CD4-positive, alpha-beta T cell treated with Interleukin-17A for 1 hour (primary cell): Measurements from ENCODE around the gene TAC3.
A peak's percentile ranks its signal among the peaks of the same experiment; 100 is the strongest.
"Not testable (repeated sequence)": the region's sequence is repeated elsewhere in the genome, so short reads cannot be mapped to it uniquely, and the experiment has no call there.

Experiments
- DNase-seq: peaks from one replicate; pipeline ENCODE4 v3.0.0-alpha.2; 2020

TAC3 gene

DNA sequence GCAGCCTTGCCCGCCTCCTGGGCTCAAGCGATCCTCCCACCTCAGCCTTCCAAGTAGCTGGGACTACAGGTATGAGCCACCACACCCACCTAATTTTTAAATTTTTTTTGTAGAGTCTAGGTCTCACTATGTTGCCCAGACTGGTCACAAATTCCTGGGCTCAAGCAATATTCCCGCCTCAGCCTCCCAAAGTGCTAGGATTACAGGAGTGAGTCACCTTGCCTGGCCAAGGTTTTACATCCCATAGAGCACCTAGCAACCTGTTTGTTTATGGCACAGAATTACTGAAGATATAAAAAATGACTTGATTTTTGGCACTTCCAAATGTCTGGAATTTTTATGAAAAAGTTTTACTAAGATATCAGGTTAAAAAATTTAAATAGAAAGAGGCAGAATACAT lies 17.1 kb upstream of the TAC3 start:
- DNase-seq = no peak

DNA sequence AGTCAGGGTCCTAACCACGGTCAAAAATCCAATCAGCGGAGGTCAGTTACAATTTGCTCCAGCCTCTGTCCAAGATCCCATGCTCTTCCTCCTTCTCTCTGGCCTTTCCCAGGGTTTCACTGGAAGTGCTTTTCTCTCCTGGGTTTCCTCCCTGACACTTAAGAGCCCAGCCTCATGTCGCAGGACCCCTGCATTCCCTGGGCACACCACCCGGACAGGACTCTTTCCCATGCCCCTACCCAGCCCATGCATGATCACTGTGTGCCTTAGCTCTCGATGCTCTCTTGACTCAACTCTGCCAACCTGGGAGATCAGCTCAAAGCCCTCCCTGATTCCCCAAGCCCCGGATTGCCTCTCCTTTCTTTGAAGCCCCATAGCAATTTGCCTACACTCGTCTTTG lies 15.5 kb upstream of the TAC3 start:
- no peak for DNase-seq

DNA sequence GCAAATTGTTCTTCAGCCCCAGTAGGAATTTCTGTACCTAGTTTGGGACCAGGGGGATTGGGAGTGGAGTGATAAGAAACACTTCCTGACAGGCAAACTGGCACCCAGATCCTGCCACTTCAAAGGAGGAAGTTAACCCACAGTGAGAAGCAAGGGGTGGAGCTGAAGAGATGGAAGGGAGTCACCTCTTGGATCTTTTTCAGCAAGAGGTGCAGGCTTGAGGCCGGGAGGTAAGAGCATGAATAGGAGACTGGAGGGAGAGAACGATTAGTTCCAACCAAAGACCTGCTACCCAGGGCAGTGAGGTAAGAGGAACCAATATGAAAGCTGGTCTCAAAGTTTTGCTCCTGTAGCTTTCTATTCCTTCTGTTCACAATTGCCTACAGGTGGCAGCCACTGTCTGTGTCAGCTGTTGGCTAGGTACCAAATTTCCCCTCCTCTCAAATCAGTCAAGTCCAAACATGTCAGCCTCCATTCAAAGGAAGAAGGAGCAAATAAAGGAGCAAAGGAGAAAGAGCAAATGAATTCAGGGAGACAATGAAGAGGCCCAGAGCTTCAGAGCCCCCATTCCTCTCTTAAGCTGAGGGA lies 14.9 kb upstream of the TAC3 start:
- peak; percentile 20 for DNase-seq

DNA sequence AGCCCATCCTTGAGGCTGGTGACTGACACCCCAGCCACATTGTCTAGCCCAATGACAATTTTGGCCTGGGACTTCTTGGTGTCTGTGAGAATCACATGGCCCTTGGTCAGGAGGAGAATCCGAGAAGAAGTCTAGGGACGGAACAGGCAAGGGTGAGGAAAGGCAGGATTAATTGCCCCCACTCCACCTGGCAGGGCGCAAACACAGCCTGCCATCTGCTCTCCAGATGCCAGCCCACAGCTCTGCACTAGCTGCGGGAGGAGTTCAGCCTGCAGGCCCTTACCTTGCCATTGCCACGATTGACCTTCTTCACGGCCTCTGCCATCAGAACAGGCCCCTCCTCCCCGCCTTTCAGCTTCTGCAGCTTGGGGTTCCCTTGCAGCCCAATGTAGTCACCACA lies 13.1 kb upstream of the TAC3 start:
- no peak for DNase-seq

DNA sequence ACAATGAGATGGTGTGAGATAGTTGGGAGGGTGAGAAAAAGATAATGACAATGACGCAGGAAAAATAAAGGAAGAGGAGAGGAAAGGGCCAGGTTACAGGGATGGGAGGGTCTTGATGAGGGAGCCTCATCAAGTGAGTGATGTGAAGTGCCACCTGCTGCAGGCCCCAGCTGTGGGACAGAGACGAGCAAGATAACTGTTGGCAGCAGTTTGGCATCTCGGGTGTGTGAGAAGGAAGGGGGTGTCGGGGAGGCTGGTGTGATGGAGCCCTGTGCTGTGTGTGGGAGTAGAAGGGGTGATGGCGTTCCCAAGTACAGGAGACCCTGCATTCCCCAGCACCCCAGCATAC lies 11.4 kb upstream of the TAC3 start:
- DNase-seq = no peak

DNA sequence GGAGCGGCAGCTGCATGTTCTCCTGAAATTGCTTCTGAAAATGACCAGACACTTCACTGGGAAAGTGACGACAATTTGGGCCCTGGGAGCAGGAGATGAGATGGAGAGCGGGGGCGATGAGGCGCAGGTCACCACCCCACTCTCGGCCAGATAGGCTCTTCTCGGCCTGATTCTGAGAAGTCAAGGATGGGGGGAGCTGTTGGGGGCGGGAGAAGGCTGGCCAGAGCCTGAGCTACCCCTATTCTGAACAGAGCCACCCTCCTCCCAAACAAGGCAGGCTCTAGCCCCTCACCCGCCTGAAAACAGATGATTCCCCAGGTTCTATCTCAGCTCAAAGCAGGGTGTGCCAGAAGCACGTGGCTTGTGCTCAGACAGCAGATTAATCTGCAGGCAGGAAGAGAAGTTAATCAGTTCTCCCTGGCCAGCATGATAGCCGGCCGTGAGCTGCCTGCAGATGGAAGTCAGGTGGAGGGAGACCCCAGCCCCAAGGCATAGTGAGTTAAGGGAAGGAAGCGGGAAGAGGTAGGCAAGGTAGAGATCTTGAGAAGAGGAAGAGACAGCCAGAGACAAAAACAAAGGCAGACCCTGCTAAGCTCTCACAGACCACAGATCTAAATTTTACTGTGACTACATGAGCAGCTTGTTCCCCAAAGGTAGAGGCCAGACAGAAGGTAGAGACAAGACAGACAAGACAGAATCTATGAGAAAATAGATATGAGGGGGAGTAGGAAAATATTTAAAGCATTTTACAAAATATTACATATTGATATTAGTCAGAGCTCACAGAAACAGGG lies 10.9 kb upstream of the TAC3 start:
- DNase-seq = no peak

DNA sequence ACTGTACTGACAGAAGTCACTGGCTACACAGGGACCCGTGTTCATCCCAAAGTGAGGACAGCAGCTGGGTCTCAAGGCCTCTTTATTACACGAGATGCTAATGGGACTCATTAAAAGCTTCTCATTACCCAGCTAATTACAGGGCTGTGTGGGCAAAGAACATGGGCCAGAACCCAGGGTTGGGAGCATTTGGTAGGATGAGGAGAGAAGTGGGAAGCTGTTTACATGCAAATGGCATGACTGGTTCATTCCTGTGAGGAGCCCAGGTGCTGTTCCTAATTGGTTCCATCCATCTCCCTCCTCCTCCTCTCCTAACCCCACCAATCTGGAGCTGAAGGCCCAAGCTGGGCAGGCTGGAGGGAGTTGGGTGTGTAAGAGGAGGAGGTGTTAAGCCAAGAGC lies 8.9 kb upstream of the TAC3 start:
- no peak for DNase-seq

DNA sequence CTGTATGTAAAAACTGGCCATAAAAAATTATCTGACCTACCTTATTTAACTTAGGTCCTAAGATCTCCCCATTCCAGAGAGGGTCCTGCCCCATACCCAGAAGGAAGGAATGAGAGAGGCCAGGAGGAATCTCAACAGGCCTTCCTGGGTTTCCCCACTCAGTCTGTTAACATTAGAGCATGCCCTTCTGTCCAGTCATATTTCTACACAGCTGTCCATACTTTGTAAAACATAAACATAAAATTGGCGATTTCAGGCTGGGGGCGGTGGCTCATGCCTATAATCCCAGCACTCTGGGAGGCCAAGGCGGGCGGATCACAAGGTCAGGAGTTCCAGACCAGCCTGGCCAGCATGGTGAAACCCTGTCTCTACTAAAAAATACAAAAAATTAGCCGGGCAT lies 6.0 kb upstream of the TAC3 start:
- DNase-seq = not testable (repeated sequence)

DNA sequence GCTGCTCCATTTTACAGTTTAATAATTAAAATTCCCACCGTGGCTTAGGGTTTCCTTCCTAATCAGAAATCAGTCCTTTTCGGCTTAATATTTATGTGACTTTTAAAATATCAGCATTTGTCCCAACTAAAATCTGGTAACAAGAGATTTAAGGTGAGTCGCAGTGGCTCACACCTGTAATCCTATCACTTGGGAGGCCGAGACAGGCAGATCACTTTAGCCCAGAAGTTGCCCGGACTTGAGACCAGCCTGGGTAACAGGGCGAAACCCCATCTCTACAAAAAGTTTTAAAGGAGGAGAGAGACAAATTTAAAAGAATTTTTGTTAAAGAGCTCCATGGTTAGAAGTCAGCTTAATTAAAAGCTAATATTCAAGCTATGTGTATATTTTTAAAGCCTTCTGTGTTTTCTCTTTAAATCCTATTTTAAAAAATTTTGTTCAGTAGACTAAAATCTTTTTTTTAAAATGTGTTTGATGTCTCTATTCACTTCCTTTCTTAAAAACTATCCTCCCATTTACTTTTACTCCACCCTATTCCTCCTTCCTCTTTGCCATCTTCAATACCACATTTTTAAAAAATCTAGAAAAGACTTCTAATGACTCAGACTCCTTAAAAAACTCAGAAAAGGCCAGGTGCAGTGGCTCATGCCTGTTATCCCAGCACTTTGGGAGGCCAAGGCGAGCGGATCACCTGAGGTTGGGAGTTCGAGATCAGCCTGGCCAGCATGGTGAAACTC lies 3.8 kb upstream of the TAC3 start:
- DNase-seq = no peak

DNA sequence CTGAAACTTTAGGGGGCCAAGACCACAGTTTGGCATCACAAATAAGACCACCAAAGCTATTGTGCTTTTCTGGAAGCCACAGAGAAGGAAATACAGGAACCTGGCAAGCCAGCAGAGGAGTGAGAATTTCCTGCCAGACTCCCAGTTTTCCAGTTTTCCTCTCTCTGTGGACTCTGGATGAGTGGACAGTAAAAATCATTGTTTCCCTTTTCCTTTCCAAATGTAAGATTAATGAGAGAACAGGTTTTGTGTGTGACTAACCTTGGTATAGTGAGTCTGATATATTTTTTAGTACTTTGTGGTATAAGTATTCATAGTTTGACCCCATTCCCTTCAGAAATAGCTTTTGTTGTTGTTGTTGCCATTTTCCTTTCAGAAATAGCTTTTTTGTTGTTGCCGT lies 2.6 kb upstream of the TAC3 start:
- no peak for DNase-seq

DNA sequence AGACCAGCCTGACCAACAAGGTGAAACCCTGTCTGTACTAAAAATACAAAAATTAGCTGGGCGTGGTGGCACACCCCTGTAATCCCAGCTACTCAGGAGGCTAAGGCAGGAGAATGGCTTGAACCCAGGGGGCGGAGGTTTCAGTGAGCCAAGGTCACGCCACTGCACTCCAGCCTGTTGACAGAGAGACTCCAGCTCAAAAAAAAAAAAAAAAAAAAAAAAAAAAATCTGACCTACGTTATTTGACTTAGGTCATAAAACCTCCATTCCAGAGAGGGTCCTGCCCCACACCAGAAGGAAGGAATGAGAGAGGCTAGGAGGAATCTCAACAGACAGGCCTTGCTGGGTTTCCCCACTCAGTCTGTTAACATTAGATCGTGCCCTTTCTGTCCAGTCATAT lies 2.0 kb upstream of the TAC3 start:
- DNase-seq = not testable (repeated sequence)

DNA sequence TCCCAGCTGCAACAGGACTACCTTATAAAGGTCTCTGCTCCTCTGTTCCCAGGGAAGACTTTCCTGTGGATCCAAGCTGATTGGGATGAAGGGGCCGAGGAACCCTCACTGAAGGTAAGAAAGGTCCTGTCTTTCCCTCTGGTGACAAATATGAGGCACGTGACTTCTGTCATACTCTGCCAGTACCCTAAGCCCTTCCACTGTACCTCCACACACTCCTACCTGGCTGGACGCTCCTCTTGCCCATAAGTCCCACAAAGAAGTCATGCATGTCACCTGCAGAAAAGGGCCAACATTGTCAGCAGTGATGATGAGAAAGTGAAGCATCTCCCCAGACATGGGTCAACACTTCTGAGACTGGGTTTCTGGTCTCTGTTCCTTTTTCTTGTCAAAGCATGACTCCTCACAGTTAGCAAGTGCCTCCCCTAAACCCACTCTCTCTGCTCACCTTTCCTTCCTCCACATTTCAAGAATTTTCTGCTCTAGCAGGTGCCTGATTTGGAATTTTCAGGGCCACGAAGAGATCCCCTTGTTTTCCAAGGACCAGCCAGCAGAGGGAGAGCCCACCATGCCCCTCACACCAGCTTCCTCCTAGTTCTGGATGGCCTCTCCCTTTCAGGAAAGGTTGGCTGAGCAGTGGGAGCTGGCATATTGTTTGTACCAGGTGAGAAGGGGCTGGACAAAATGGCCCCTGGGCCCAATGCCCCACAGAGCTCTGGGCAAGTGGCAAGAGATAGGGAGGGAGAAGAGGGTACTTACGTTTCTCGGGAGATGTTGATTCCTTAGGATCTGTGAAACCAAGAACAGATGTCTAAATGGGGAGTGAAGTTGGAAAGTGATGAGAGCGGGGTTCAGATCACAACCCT lies 3.5 kb downstream of the TAC3 start:
- DNase-seq = no peak

DNA sequence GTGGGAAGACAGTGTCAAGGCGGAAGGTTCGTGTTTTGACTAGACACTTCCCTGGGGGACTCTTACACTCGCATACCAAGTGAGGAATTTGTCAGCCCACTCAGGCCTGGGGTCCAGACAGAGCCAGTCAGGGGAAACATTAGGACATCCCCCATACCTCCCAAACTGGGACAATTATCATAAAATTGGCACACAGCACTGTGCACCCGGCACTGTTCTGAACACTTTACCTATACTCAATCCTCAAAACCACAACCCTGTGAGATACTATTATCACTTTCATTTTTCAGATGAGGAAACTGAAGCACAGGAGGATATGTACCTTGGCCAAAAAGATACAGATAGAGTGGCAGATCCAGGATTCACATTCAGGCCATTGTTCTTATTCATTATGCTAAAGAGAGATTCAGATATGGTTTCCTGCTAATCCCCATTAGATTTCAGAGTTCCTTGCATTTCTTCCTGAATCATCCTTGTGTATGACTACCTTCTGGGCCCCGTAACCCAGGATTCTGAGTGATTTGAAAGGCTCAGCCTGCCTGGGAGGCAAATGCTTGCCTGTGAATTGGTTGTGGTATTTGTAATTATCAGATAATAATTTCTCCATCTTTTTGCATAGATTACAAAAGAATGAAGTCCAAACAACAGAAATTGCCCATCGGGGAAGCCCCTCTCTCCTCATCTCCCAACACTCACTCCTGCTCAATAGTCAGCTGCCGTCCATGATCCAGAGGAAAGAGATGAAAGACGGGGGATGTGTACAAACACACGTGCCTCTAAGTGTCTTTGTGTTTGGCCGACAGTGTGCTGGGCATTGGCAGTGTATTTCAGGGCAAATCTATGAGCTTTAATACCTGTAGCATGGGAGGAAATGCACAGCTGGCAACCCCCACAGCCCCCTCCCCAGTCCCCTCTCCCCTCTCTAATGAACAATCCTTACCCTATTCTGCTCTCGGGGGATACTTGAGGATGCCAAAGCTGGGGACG lies 4.6 kb downstream of the TAC3 start:
- DNase-seq = peak; percentile 37

DNA sequence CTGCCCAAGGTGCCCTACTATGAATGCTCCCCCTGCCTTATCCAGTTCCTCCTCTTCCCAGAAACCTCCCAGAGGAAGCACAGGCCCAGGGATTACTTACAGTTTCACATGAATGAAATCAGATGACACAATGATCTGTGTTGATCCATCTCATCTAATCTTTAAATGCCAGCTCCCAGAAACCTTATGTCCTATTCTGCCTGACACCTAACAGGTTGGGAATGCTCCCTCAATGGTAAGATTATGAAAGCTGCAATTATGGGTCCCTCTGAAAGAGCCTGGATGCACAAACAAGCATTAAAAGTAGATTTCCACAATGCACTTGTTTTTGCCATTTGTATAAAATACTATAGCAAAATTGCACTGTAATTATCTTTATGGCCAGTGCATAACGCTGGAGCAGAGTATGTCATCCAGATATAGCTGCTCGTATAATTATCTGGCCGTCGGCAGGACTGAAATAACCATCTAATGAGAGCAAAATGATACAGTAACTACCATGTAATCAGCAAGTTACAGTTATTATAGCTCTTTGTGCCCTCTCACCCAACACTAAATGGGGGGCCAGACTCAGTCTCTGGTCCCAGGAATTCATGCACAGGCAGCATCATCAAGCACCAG lies 5.6 kb downstream of the TAC3 start:
- DNase-seq = no peak

DNA sequence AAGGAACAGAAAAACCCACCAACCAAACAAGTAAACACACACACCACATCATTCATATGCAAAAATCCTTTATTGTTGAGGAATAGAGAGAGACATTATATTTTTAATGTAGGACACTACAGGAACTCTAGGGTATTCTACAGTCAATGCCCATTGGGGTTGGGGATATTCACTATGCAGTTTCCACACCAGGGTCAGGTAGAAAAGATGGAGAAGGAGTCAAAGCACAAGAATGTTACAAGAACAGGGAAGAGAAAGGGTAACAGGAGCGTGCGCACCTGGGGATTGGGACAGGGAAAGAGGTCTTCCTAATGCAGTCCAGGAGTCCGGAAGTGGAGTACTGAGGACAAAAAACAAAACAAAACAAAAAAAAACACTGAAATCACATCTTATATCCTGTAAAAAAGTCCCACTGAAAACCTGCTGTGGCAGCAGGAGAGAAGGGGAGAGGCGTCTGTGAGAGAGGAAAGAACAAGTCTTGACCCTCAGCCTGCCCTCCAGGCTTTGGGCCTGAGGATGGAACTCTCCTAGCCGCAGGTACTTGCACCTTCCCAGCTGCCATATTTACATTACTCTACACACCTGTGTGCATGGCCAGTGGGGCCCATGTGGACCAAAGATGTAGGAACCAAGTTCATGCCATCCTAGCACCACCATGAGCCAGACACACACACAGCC lies 6.2 kb downstream of the TAC3 start:
- DNase-seq = no peak

DNA sequence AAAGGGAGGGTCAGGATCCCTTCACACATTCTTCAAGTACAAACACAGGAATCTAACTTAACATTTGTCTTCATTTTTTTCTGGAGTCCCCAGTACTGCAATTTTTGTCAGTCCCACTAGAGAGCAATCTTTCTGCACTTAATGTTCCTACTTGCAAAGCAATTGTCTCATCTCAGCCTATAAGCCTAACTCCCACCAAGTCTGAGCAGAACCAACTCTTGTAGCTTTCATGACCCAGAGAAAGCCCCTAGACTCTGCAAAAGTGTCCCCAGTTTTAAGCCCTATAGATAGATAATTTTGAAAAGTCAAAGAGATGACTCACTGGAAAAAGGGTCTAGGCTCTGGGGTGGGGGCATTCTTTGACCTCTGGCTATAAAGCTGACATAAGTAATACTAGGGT lies 8.2 kb downstream of the TAC3 start:
- DNase-seq = peak; percentile 74

DNA sequence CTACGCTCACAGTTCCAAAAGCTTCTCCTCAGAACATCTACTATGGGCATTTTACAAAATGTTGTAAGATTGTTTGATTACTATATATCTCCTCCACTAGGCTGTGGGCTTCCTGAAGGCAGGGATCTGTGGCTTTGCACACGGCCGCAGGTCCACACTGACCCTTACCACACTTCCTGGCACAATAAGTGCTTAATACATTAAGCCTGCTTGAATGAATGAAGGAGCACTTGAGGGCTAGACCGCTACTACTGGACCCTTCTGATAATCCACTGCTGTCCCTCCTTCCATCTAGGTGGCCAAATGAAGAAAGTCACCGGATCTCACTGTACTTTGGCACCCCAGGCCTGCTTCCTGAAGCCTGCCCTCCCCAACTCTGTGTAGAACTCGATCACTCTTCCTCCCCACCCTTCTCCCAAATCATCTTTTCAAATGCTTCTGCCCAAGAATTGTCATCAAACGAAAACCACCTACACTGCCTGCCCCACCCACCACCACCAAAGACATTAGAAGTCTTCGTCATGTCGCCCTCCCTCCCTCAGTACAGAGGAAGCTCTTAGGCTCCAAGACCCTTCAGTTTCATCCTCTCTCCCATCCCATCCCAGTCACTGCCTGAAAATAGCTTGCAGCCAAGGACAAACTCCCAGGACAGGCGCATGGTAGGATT lies 9.4 kb downstream of the TAC3 start:
- no peak for DNase-seq

DNA sequence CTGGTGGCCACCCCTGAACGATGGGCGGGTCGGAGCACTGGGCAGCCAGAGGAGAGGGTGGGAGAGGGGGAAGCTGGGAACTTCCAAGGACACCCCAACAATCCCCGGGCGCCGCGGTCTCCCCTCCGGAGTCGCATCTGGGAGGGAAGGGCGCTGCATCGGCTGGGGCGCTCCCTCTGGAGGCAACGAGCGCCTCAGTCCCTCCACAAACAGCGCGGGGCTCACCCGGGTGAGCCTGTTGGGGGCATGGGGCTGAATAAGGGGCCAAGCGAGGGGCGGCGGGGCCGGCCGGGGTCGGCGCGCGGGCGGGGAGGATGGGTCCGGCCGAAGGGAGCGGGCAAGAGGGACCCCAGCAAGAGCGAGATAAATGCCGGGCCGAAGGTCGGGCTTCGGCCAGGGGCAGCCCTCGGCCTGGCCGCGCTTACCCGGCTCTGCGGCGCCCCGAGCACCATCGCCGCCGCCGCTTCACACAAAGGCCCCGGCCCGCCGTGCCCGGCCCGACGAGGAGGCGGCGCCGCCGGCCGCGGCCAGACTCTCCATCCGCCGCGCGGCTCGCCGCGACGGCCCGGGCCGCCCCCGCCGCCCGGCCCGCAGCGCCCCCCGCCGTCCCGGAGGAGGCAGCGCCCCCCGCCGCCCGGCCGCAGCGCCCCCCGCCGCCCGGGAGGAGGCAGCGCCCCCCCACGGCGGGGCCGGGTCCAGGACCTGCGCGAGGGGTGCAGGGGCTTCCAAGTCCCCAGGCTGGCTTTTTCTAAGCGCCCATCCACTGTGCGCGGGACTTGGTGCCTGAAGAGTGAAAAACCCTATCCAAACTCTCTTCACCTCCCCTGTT lies 10.1 kb downstream of the TAC3 start, which contains the start of gene ZBTB39:
Gene ZBTB39, minus strand, starts transcription at position 567 of the 829 bp plus-strand sequence. CDS start 1,629 bp downstream, outside the sequence.
- peak; percentile 65 for DNase-seq

DNA sequence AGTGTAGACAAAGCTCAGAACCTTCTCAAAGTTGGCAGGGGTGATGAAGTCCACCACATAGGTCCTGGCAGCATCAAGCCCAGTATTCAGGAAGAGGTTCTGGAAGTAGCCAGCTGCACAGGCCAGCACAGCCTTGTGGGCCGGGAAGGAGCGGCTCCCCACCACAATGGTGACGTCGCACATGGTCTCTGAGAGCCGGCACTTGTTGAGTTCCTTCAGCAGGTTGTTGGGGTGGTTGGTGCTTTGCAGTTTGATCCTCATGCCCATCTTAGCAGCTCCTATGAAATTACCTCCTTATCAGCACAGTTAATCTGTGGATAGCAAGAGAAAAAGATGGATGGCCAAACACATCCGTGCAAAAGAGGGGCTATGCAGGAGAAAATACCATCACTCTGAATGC lies 11.7 kb downstream of the TAC3 start:
- DNase-seq = no peak
